Uterus (tissue), 2 donors: Measurements from ENCODE around the gene SYNPO2L.

Experiments used
- POLR2A ChIP-seq, 2 donors: fragments of 450-650 bp; IDR thresholded peaks; one replicate each; pipeline ENCODE4 v1.6.1; 2016; ENCODE audit warnings: antibody characterized with exemption in 2 of 2, mild to moderate bottlenecking in 1 of 2, moderate library complexity in 1 of 2
- TF ChIP-seq, protein P1 (sequence below), 4 experiments: fragments of 200-600 bp in 2 of 4; fragments of 450-650 bp in 2 of 4; sonication (generic) in 2 of 4; IDR thresholded peaks; one replicate each; pipeline ENCODE4 v1.5.1; 2016 to 2019; ENCODE audit warnings: antibody characterized with exemption in 4 of 4, mild to moderate bottlenecking in 2 of 4, moderate library complexity in 1 of 4

DNA sequence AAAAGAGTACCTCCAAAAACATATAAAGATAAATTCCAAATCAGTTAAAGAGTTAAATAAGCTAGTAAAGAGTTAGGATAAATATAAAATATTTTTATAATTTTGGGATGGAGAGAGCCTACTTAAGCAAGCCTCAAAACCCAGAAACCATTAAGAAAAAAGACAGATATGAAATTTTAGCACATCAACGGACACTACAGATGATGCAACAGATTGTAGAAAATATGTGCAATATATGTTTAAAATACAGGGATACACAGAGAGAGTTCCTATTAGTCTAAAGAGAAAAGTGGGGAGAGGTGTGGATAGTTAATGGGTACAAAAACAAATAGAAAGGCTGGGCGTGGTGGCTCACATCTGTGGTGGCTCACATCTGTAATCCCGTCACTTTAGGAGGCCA, 41.1 kb downstream of the SYNPO2L start:
- TF ChIP-seq, protein P1, sequence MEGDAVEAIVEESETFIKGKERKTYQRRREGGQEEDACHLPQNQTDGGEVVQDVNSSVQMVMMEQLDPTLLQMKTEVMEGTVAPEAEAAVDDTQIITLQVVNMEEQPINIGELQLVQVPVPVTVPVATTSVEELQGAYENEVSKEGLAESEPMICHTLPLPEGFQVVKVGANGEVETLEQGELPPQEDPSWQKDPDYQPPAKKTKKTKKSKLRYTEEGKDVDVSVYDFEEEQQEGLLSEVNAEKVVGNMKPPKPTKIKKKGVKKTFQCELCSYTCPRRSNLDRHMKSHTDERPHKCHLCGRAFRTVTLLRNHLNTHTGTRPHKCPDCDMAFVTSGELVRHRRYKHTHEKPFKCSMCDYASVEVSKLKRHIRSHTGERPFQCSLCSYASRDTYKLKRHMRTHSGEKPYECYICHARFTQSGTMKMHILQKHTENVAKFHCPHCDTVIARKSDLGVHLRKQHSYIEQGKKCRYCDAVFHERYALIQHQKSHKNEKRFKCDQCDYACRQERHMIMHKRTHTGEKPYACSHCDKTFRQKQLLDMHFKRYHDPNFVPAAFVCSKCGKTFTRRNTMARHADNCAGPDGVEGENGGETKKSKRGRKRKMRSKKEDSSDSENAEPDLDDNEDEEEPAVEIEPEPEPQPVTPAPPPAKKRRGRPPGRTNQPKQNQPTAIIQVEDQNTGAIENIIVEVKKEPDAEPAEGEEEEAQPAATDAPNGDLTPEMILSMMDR (IDR thresholded peaks at IDR 0.05), result no peak
- no peak for TF ChIP-seq POLR2A (IDR thresholded peaks at IDR 0.05)
